Fibroblast of skin of right biceps (primary cell): ENCODE data around the gene CD36.
A peak's percentile ranks its signal among the peaks of the same experiment; 100 is the strongest.
"Not testable (repeated sequence)": the region's sequence is repeated elsewhere in the genome, so short reads cannot be mapped to it uniquely, and the experiment has no call there.

Source experiments
- DNase-seq: peaks from one replicate; pipeline ENCODE4 v3.0.0-alpha.2; 2013

The CD36 gene

GRCh38 chr7:80656029-80656428, 17.6 kb downstream of the CD36 start:
- no peak for DNase-seq

- DNase-seq = peak; percentile 29
Measured at GRCh38 chr7:80659120-80660055, 20.9 kb downstream of the CD36 start.

GRCh38 chr7:80660939-80661338, 22.5 kb downstream of the CD36 start:
- DNase-seq = no peak

GRCh38 chr7:80661729-80662128, 23.3 kb downstream of the CD36 start:
- DNase-seq = no peak

- DNase-seq = no peak
Measured at GRCh38 chr7:80662252-80662651, 23.8 kb downstream of the CD36 start.

- no peak for DNase-seq
Measured at GRCh38 chr7:80665526-80665925, 27.1 kb downstream of the CD36 start.

GRCh38 chr7:80666376-80666775, 27.9 kb downstream of the CD36 start:
- no peak for DNase-seq

GRCh38 chr7:80669367-80669766, 30.9 kb downstream of the CD36 start:
- DNase-seq = not testable (repeated sequence)

GRCh38 chr7:80671744-80672143, 33.3 kb downstream of the CD36 start:
- no peak for DNase-seq

- DNase-seq = no peak
Measured at GRCh38 chr7:80675090-80675489, 36.6 kb downstream of the CD36 start.

- DNase-seq = no peak
Measured at GRCh38 chr7:80676404-80676803, 38.0 kb downstream of the CD36 start.

- DNase-seq = peak; percentile 4
Measured at GRCh38 chr7:80677629-80678028, 39.2 kb downstream of the CD36 start.

GRCh38 chr7:80678707-80679106, 40.3 kb downstream of the CD36 start:
- no peak for DNase-seq

- DNase-seq = no peak
Measured at GRCh38 chr7:80679921-80680907, 41.8 kb downstream of the CD36 start.

- peak; percentile 32 for DNase-seq
Measured at GRCh38 chr7:80681272-80681885, 42.9 kb downstream of the CD36 start.

GRCh38 chr7:80682744-80683143, 44.3 kb downstream of the CD36 start:
- no peak for DNase-seq

- DNase-seq = peak; percentile 44
Measured at GRCh38 chr7:80686576-80686975, 48.1 kb downstream of the CD36 start.

GRCh38 chr7:80699045-80699638, 60.7 kb downstream of the CD36 start:
- peak; percentile 53 for DNase-seq

- no peak for DNase-seq
Measured at GRCh38 chr7:80699721-80700256, 61.3 kb downstream of the CD36 start.

- DNase-seq = peak; percentile 67
Measured at GRCh38 chr7:80703272-80703671, 64.8 kb downstream of the CD36 start.

GRCh38 chr7:80705130-80705781, 66.8 kb downstream of the CD36 start:
- DNase-seq = no peak

GRCh38 chr7:80707318-80707717, 68.9 kb downstream of the CD36 start:
- no peak for DNase-seq
